ENCODE data around the gene LGALS9B.
"Not testable (repeated sequence)": the region's sequence is repeated elsewhere in the genome, so short reads cannot be mapped to it uniquely, and the experiment has no call there.

DNA sequence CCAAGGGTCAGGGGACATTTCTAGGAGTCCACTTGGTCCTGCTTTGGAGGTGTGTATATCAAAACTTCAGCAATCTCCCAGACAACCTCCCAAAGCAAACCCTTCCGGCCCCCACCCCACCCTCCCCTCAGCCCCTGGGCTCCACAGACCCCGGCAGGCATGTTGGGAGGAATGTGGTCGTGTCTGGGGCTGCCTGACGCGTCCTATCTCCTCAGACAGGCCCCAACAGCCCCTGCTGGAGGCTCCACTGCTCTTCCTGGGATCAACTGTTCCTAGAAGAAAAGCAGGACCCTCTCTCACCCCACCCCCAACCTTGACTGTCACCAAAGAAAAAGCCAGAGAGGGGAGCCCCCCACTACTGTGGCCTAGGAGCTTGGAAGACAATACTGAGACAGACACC lies 28.1 kb upstream of the LGALS9B start:
- TF ChIP-seq CTCF (IDR thresholded peaks at IDR 0.05; ENCODE audit: low read depth, low read length, missing input control); RAD21 (IDR thresholded peaks at IDR 0.05); GABPA (IDR thresholded peaks at IDR 0.05 in 1 of 2, conservative IDR thresholded peaks at IDR 0.05 in 1 of 2); RXRA (IDR thresholded peaks at IDR 0.05); SP1 (IDR thresholded peaks at IDR 0.05); MAX (IDR thresholded peaks at IDR 0.05); JUND (IDR thresholded peaks at IDR 0.05); TAF1 (conservative IDR thresholded peaks at IDR 0.05); YY1 (IDR thresholded peaks at IDR 0.05); FOXA1 (IDR thresholded peaks at IDR 0.05): not testable (repeated sequence)
- TF ChIP-seq, protein P1, sequence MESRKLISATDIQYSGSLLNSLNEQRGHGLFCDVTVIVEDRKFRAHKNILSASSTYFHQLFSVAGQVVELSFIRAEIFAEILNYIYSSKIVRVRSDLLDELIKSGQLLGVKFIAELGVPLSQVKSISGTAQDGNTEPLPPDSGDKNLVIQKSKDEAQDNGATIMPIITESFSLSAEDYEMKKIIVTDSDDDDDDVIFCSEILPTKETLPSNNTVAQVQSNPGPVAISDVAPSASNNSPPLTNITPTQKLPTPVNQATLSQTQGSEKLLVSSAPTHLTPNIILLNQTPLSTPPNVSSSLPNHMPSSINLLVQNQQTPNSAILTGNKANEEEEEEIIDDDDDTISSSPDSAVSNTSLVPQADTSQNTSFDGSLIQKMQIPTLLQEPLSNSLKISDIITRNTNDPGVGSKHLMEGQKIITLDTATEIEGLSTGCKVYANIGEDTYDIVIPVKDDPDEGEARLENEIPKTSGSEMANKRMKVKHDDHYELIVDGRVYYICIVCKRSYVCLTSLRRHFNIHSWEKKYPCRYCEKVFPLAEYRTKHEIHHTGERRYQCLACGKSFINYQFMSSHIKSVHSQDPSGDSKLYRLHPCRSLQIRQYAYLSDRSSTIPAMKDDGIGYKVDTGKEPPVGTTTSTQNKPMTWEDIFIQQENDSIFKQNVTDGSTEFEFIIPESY (IDR thresholded peaks at IDR 0.05): not testable (repeated sequence)
- TF ChIP-seq, protein P2, sequence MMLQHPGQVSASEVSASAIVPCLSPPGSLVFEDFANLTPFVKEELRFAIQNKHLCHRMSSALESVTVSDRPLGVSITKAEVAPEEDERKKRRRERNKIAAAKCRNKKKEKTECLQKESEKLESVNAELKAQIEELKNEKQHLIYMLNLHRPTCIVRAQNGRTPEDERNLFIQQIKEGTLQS (IDR thresholded peaks at IDR 0.05): not testable (repeated sequence)
- TF ChIP-seq, protein P3, sequence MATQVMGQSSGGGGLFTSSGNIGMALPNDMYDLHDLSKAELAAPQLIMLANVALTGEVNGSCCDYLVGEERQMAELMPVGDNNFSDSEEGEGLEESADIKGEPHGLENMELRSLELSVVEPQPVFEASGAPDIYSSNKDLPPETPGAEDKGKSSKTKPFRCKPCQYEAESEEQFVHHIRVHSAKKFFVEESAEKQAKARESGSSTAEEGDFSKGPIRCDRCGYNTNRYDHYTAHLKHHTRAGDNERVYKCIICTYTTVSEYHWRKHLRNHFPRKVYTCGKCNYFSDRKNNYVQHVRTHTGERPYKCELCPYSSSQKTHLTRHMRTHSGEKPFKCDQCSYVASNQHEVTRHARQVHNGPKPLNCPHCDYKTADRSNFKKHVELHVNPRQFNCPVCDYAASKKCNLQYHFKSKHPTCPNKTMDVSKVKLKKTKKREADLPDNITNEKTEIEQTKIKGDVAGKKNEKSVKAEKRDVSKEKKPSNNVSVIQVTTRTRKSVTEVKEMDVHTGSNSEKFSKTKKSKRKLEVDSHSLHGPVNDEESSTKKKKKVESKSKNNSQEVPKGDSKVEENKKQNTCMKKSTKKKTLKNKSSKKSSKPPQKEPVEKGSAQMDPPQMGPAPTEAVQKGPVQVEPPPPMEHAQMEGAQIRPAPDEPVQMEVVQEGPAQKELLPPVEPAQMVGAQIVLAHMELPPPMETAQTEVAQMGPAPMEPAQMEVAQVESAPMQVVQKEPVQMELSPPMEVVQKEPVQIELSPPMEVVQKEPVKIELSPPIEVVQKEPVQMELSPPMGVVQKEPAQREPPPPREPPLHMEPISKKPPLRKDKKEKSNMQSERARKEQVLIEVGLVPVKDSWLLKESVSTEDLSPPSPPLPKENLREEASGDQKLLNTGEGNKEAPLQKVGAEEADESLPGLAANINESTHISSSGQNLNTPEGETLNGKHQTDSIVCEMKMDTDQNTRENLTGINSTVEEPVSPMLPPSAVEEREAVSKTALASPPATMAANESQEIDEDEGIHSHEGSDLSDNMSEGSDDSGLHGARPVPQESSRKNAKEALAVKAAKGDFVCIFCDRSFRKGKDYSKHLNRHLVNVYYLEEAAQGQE (IDR thresholded peaks at IDR 0.05): not testable (repeated sequence)
